Kidney (tissue), 14 donors: ENCODE results near the gene VCX3A. TPM values are rescaled to one million over a fixed set of nuclear protein-coding genes. Genes with fewer than 3 reads are reported as not detected.

ENCODE experiments used
- DNase-seq, 5 donors: peaks; one replicate each; pipeline ENCODE4 v3.0.0-alpha.2; 2013 to 2020
- FAIRE-seq: peaks from 2 replicates; lab custom pipeline; 2012; peaks lifted over from hg19 to GRCh38; lab: Jason Lieb, UNC
- H3K27ac ChIP-seq, 2 donors: one replicate each; pipeline ENCODE4 v1.7.0; 2013; ENCODE audit warnings: low read depth in 2 of 2, low read length in 2 of 2, inconsistent platforms in 1 of 2
- H3K27me3 ChIP-seq: one replicate; pipeline ENCODE4 v1.7.1; 2013; ENCODE audit warnings: low read length, inconsistent platforms; ENCODE audit not compliant: control insufficient read depth, insufficient read depth
- H3K36me3 ChIP-seq, 3 donors: one replicate each; pipeline versions ENCODE4 v1.7.0 to v1.7.1; 2013; ENCODE audit warnings: low read length in 3 of 3, control low read depth in 1 of 3, inconsistent platforms in 1 of 3; ENCODE audit not compliant: insufficient read depth in 3 of 3, control insufficient read depth in 2 of 3
- H3K4me1 ChIP-seq, 3 donors: one replicate each; pipeline versions ENCODE4 v1.7.0 to v1.7.1; 2013; ENCODE audit warnings: low read length in 3 of 3, inconsistent platforms in 1 of 3, low read depth in 1 of 3; ENCODE audit not compliant: control insufficient read depth in 2 of 3, insufficient read depth in 2 of 3
- H3K4me3 ChIP-seq, 3 donors: one replicate each; pipeline versions ENCODE4 v1.7.0 to v1.8.1; 2013; ENCODE audit warnings: low read length in 3 of 3, control low read depth in 1 of 3, inconsistent platforms in 1 of 3
- H3K9ac ChIP-seq, 3 donors: one replicate each; pipeline versions ENCODE4 v1.7.0 to v1.7.1; 2013; ENCODE audit warnings: low read length in 3 of 3, control low read depth in 1 of 3, inconsistent platforms in 1 of 3
- H3K9me3 ChIP-seq, 3 donors: one replicate each; pipeline versions ENCODE4 v1.7.0 to v1.7.1; 2013; ENCODE audit warnings: low read length in 3 of 3, control low read depth in 1 of 3, inconsistent platforms in 1 of 3; ENCODE audit not compliant: control insufficient read depth in 2 of 3, insufficient read depth in 1 of 3
- CTCF ChIP-seq: IDR thresholded peaks from 3 replicates; pipeline ENCODE4 v1.5.1; 2012; ENCODE audit warnings: mild to moderate bottlenecking, moderate library complexity, borderline replicate concordance; ENCODE audit not compliant: insufficient read depth; ENCODE audit errors: extremely low read depth
- intact Hi-C: fragments of 100-400 bp; cut with DNase I; formaldehyde crosslinking; loops from one replicate; pipeline ENCODE4 v1.11.1; 2022
- polyA plus RNA-seq: library from polyadenylated mRNA; stranded (reverse); fragments of 350-450 nt; fragmentation: Illumina TruSeq; extraction: RNeasy Lipid Tissue Mini Kit (QIAGEN cat#74804); gene quantifications from one replicate; pipeline ENCODE4 v1.2.3, GENCODE V29; 2014; ENCODE audit warnings: low read depth, low replicate concordance; ENCODE audit not compliant: insufficient read depth
- total RNA-seq: library from RNA; stranded (reverse); fragmentation: NEBNext Ultra II Directional; extraction: Animal tissue kit (Norgen Biotek cat#: 25700); gene quantifications from one replicate; pipeline ENCODE4 v1.2.1, GENCODE V29; 2021
- donor health status: control.
- donor health status: control.
- donor health status: control.
- donor health status: control.
- donor health status: control.
- donor health status: DM: yes; HTN: yes; CAD: no.
- donor health status: Normal renal cell carcinoma (clear cell type).

Gene VCX3A
- total and polyA plus RNA-seq, 2 donors from 2014 or later = not detected

- Histone ChIP-seq H3K27ac (no peak overlapping the region), H3K27me3 (no peaks in the 10 kb centered on the region), H3K36me3 (no peaks in the 10 kb centered on the region), H3K4me1 (no peaks in the 10 kb centered on the region), H3K9ac (no peak overlapping the region), H3K9me3 (peaks cover 0 to 7% (median 0%) of the 10 kb centered on the region in 3 donors), H3K4me3 (no peak overlapping the region)
- intact Hi-C loops = no loop called here
- FAIRE-seq = no peak
- TF ChIP-seq CTCF = no peak
- no peak for DNase-seq
These were observed 22.8 kb upstream of the VCX3A start for GRCh38 chrX:6557690-6558089.

- intact Hi-C loops = no loop called here
- TF ChIP-seq CTCF = no peak
- H3K27ac ChIP-seq = no peak overlapping the region
- peaks cover 0 to 7% (median 0%) of the 10 kb centered on the region in 3 donors for H3K9me3 ChIP-seq
- H3K36me3 ChIP-seq = no peaks in the 10 kb centered on the region
- FAIRE-seq (no peak), DNase-seq (no peak)
- H3K9ac ChIP-seq = no peak overlapping the region
- no peak overlapping the region for H3K4me3 ChIP-seq
- H3K4me1 ChIP-seq = no peaks in the 10 kb centered on the region
- no peaks in the 10 kb centered on the region for H3K27me3 ChIP-seq
These were observed 16.1 kb upstream of the VCX3A start for GRCh38 chrX:6550999-6551398.

DNA sequence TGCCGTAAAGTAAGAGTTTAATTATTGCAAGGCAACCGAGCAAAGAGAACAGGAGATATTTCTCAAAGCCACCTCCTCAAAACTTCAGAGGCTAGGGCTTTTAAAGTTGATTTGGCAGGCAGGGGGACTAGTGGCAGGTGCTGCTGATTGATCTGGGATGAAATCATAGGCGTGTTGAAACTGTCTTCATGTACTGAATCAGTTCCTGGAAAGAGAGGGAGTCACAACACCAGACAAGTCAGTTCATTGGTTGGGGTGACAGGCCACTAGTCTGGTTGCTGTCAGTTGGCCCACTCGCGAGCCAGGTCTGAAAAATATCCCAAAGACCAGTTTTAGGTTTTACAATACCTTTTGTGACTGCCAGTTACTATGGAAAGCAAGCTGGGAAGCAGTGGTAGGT, 10.8 kb upstream of the VCX3A start:
- Histone ChIP-seq H3K9ac (no peak overlapping the region), H3K9me3 (peaks cover 0 to 3% (median 0%) of the 10 kb centered on the region in 3 donors), H3K27ac (no peak overlapping the region), H3K4me3 (no peak overlapping the region), H3K36me3 (no peaks in the 10 kb centered on the region), H3K27me3 (no peaks in the 10 kb centered on the region), H3K4me1 (no peaks in the 10 kb centered on the region)
- no peak for DNase-seq
- intact Hi-C loops = no loop called here
- FAIRE-seq = no peak
- TF ChIP-seq CTCF = no peak

DNA sequence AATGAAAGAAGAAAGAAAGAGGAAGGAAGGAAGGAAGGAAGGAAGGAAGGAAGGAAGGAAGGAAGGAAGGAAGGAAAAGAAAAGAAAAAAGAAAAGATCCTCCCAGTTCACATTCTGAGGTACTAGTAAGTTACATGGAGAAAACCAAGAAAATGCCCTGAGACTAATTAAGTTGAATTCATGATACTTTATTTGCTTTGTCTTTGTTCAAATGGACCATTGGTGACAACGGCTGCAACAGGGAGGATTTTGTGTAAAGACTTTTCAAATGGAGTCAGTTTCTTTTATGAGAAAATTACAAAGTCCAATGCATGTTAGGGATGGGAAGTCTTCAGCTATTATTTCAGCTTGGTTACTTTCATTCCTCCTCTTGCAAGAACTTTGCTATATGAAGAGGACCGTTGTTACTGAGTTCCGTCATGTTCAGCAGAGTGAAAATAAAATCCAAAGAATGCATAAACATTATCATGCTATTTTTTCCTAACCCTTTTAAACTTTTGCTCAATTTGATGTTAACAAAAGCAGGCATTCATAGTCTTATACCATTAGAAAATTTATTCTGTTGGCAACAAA, 8.3 kb downstream of the VCX3A start:
- DNase-seq (no peak), FAIRE-seq (no peak)
- no peak overlapping the region for H3K27ac ChIP-seq
- H3K36me3 ChIP-seq = no peaks in the 10 kb centered on the region
- no peak for TF ChIP-seq CTCF
- no peaks in the 10 kb centered on the region for H3K9me3 ChIP-seq
- no peak overlapping the region for H3K9ac ChIP-seq
- no peaks in the 10 kb centered on the region for H3K27me3 ChIP-seq
- H3K4me3 ChIP-seq = no peak overlapping the region
- no peaks in the 10 kb centered on the region for H3K4me1 ChIP-seq
- intact Hi-C loops = no loop called here
